ENCODE results near the gene C22orf31. TPM values are rescaled to one million over a fixed set of nuclear protein-coding genes. Genes with fewer than 3 reads are reported as not detected.

The C22orf31 gene
- total and polyA plus RNA-seq, 5 donors from 2014 or later = not detected

Other genes starting within 250 kb of the C22orf31 start
- gene ZNRF3, start 178.3 kb downstream of the C22orf31 start, total RNA-seq = 0.35 TPM
- gene ZNRF3, start 178.3 kb downstream of the C22orf31 start, polyA plus RNA-seq = under 1 TPM; 0.06 to 0.30 (median 0.19) TPM
- gene KREMEN1, start 11.2 kb upstream of the C22orf31 start, total RNA-seq = 0.10 TPM
- not detected for gene KREMEN1, start 11.2 kb upstream of the C22orf31 start, polyA plus RNA-seq
- 1.3 TPM for gene EMID1, start 144.1 kb upstream of the C22orf31 start, total RNA-seq
- gene EMID1, start 144.1 kb upstream of the C22orf31 start, polyA plus RNA-seq = under 1 TPM in 1 of 4 donors, not detected in 3; 0.40 TPM
- 16.0 TPM for gene RHBDD3, start 206.2 kb upstream of the C22orf31 start, total RNA-seq
- 10 to 100 TPM in 2 of 4 donors, 1 to 10 TPM in 2; 6.5 to 11.4 (median 9.2) TPM for gene RHBDD3, start 206.2 kb upstream of the C22orf31 start, polyA plus RNA-seq
- 338 TPM for gene EWSR1, start 206.4 kb upstream of the C22orf31 start, total RNA-seq
- 100 to 1,000 TPM; 175 to 215 (median 194) TPM for gene EWSR1, start 206.4 kb upstream of the C22orf31 start, polyA plus RNA-seq
- gene GAS2L1, start 244.8 kb upstream of the C22orf31 start, total RNA-seq = 1.8 TPM
- gene GAS2L1, start 244.8 kb upstream of the C22orf31 start, polyA plus RNA-seq = under 1 TPM in 1 of 4 donors, not detected in 3; 0.22 TPM

All from CD4-positive, CD25-positive, alpha-beta regulatory T cell (primary cell).